ENCODE measurements around the gene CCDC106. TPM values are rescaled to one million over a fixed set of nuclear protein-coding genes. Genes with fewer than 3 reads are reported as not detected.

Gene CCDC106
- total RNA-seq, 1 experiment from 2014 or later = 47.8 TPM

DNA sequence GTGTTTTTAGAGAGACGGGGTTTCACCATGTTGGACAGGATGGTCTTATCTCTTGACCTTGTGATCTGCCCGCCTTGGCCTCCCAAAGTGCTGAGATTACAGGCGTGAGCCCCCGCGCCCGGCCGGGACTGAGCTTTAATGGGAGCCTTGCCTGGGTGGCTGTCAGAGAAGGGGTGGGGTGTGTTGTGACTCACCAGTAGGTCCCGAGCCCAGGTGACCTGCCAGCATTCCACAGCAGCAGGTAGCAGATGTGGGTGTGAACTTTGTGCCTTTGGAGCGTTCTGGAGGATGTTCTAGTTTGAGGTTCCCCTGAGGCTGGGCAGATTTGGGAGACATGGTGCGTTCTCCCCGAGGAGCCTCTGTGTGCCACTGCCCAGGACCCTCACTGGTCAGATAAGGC is 19.9 kb downstream of the CCDC106 start:
- H3K4me1 ChIP-seq (ENCODE audit: control insufficient read depth, insufficient read depth, low read length) = peaks cover 69% of the 10 kb centered on the region
- intact Hi-C loops (cut with micrococcal nuclease; ENCODE audit: unreplicated experiment) = no loop called here
- no TSS peak for BruUV-seq (replicated peaks)
- ATAC-seq = no peak
- peak overlapping the region; percentile 96 for H3K27ac ChIP-seq (ENCODE audit: low read length)
- H3K4me3 ChIP-seq (ENCODE audit: low read depth in 2 of 2, low read length in 2 of 2) = no peak overlapping the region
- no peaks in the 10 kb centered on the region for H3K27me3 ChIP-seq (ENCODE audit: control insufficient read depth, insufficient read depth, low read length)
- H3K9me3 ChIP-seq (ENCODE audit: control insufficient read depth, insufficient read depth, low read depth, low read length) = no peaks in the 10 kb centered on the region
- ChIA-PET CTCF (interaction anchor here (0.7 kb wide), 1 partner anchor 81 kb away, joined by 3 read pairs; no protein-coding TSS in a partner anchor), POLR2A (no interaction called here)
- DNase-seq (ENCODE audit: low read depth, low spot score) = no peak
- in situ Hi-C loops (cut with HindIII; ENCODE audit: low pct_unique_long_range_greater_than_20kb, low sequenced_read_pairs) = no loop called here
- TF ChIP-seq REST (IDR thresholded peaks at IDR 0.05; ENCODE audit: insufficient read depth in 1 of 2, low read depth in 2 of 2, low read length in 1 of 2) (no peak), TCF7L2 (IDR thresholded peaks at IDR 0.05; ENCODE audit: low read depth, low read length) (no peak), POLR2AphosphoS5 (IDR thresholded peaks at IDR 0.05; ENCODE audit: low read depth, low read length) (no peak), SIN3A (IDR thresholded peaks at IDR 0.05; ENCODE audit: borderline replicate concordance, insufficient read depth, low read depth, low read length) (no peak)
- TF ChIP-seq, protein P1, sequence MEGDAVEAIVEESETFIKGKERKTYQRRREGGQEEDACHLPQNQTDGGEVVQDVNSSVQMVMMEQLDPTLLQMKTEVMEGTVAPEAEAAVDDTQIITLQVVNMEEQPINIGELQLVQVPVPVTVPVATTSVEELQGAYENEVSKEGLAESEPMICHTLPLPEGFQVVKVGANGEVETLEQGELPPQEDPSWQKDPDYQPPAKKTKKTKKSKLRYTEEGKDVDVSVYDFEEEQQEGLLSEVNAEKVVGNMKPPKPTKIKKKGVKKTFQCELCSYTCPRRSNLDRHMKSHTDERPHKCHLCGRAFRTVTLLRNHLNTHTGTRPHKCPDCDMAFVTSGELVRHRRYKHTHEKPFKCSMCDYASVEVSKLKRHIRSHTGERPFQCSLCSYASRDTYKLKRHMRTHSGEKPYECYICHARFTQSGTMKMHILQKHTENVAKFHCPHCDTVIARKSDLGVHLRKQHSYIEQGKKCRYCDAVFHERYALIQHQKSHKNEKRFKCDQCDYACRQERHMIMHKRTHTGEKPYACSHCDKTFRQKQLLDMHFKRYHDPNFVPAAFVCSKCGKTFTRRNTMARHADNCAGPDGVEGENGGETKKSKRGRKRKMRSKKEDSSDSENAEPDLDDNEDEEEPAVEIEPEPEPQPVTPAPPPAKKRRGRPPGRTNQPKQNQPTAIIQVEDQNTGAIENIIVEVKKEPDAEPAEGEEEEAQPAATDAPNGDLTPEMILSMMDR (IDR thresholded peaks at IDR 0.05) = no peak
- H3K36me3 ChIP-seq (ENCODE audit: control insufficient read depth, insufficient read depth, low read length) = peaks cover 32% of the 10 kb centered on the region

DNA sequence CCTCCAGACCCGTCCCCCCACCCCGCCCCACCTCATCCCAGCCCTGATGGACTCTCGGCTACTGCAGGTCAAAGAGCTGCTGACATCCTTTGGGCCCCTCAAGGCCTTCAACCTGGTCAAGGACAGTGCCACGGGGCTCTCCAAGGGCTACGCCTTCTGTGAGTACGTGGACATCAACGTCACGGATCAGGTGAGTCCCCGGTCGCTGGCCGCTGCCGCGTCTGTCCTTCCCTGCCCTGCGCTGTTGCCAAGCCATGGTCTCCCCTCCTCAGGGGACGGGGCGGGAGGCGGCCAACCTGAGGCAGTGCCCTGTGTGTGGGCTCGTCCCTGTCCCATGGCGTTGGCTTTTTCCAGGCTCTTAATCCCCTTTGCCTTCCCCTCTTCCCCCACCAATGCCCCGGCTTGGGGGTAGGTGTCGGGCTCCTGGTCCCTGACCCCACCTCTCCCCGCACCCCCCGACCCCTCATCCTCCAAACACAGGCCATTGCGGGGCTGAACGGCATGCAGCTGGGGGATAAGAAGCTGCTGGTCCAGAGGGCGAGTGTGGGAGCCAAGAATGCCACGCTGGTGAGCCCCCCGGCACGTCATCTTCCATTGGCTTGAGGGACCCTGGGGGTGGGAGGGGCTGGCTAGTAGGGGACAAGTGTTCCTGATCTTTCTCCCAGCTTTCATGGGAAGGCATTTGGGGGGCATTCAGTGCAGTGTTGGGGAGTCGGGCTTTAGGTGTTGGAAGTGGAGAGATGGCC is 20.8 kb downstream of the CCDC106 start:
- in situ Hi-C loops (cut with HindIII; ENCODE audit: low pct_unique_long_range_greater_than_20kb, low sequenced_read_pairs) = no loop called here
- POLR2A ChIA-PET = no interaction called here
- ATAC-seq (no peak), DNase-seq (ENCODE audit: low read depth, low spot score) (no peak)
- H3K27me3 ChIP-seq (ENCODE audit: control insufficient read depth, insufficient read depth, low read length) = no peaks in the 10 kb centered on the region
- CTCF ChIA-PET = interaction anchor here (0.6 kb wide), 1 partner anchor 12 kb away, joined by 10 read pairs; no protein-coding TSS in a partner anchor
- H3K36me3 ChIP-seq (ENCODE audit: control insufficient read depth, insufficient read depth, low read length) = peaks cover 25% of the 10 kb centered on the region
- H3K4me1 ChIP-seq (ENCODE audit: control insufficient read depth, insufficient read depth, low read length) = peaks cover 77% of the 10 kb centered on the region
- peak overlapping the region; percentile 96 for H3K27ac ChIP-seq (ENCODE audit: low read length)
- H3K4me3 ChIP-seq (ENCODE audit: low read depth in 2 of 2, low read length in 2 of 2) = no peak overlapping the region
- H3K9me3 ChIP-seq (ENCODE audit: control insufficient read depth, insufficient read depth, low read depth, low read length) = no peaks in the 10 kb centered on the region
- intact Hi-C loops (cut with micrococcal nuclease; ENCODE audit: unreplicated experiment) = no loop called here
- BruUV-seq (replicated peaks) = no TSS peak
- TF ChIP-seq POLR2AphosphoS5 (IDR thresholded peaks at IDR 0.05; ENCODE audit: low read depth, low read length) (no peak), SIN3A (IDR thresholded peaks at IDR 0.05; ENCODE audit: borderline replicate concordance, insufficient read depth, low read depth, low read length) (no peak), TCF7L2 (IDR thresholded peaks at IDR 0.05; ENCODE audit: low read depth, low read length) (no peak), REST (IDR thresholded peaks at IDR 0.05; ENCODE audit: insufficient read depth in 1 of 2, low read depth in 2 of 2, low read length in 1 of 2) (no peak)
- TF ChIP-seq, protein P1 (IDR thresholded peaks at IDR 0.05) = no peak
